Stomach (tissue), 4 donors: Measurements from ENCODE around the gene COL24A1.

Experiments used
- POLR2A ChIP-seq, 4 donors: fragments of 450-650 bp; IDR thresholded peaks; one replicate each; pipeline ENCODE4 v1.6.1; 2016; ENCODE audit warnings: antibody characterized with exemption in 4 of 4, control low read depth in 2 of 4, mild to moderate bottlenecking in 1 of 4, moderate library complexity in 1 of 4
- POLR2AphosphoS5 ChIP-seq, 3 donors: sonication (generic); formaldehyde crosslinking; IDR thresholded peaks; one replicate each; pipeline ENCODE4 v1.6.1; 2016; ENCODE audit warnings: antibody characterized with exemption in 3 of 3
- TF ChIP-seq, protein P1 (sequence below), 7 experiments: fragments of 450-650 bp in 4 of 7; fragments of 200-600 bp in 3 of 7; sonication (generic) in 3 of 7; IDR thresholded peaks; one replicate each; pipeline ENCODE4 v1.5.1; 2016 to 2019; ENCODE audit warnings: antibody characterized with exemption in 7 of 7, control low read depth in 2 of 7, mild to moderate bottlenecking in 1 of 7

DNA sequence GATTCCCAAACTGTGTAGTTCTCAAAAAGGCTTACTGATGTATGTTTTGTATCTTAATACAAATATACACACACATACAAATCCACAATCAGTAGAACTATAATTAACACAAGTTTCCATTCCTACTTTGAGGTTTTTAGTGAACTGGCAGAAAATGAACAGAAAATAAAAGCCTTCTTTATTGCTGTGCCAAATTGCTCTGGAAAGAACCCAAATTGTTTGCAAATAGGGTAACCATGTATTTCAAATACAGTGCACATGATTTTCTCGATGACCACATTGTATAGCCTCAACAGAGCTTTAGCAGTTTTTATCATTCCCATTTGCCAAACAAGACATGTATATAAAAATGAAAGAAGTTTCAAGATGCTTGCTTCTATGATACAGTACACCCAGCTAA, 173.3 kb downstream of the COL24A1 start:
- TF ChIP-seq, protein P1, sequence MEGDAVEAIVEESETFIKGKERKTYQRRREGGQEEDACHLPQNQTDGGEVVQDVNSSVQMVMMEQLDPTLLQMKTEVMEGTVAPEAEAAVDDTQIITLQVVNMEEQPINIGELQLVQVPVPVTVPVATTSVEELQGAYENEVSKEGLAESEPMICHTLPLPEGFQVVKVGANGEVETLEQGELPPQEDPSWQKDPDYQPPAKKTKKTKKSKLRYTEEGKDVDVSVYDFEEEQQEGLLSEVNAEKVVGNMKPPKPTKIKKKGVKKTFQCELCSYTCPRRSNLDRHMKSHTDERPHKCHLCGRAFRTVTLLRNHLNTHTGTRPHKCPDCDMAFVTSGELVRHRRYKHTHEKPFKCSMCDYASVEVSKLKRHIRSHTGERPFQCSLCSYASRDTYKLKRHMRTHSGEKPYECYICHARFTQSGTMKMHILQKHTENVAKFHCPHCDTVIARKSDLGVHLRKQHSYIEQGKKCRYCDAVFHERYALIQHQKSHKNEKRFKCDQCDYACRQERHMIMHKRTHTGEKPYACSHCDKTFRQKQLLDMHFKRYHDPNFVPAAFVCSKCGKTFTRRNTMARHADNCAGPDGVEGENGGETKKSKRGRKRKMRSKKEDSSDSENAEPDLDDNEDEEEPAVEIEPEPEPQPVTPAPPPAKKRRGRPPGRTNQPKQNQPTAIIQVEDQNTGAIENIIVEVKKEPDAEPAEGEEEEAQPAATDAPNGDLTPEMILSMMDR (IDR thresholded peaks at IDR 0.05) = no peak
- no peak for TF ChIP-seq POLR2A (IDR thresholded peaks at IDR 0.05)
- no peak for TF ChIP-seq POLR2AphosphoS5 (IDR thresholded peaks at IDR 0.05)
